ENCODE data around the gene DAZAP1.

GRCh38 chr19:1447504-1447903, 40.1 kb downstream of the DAZAP1 start:
- TF ChIP-seq, protein P1, sequence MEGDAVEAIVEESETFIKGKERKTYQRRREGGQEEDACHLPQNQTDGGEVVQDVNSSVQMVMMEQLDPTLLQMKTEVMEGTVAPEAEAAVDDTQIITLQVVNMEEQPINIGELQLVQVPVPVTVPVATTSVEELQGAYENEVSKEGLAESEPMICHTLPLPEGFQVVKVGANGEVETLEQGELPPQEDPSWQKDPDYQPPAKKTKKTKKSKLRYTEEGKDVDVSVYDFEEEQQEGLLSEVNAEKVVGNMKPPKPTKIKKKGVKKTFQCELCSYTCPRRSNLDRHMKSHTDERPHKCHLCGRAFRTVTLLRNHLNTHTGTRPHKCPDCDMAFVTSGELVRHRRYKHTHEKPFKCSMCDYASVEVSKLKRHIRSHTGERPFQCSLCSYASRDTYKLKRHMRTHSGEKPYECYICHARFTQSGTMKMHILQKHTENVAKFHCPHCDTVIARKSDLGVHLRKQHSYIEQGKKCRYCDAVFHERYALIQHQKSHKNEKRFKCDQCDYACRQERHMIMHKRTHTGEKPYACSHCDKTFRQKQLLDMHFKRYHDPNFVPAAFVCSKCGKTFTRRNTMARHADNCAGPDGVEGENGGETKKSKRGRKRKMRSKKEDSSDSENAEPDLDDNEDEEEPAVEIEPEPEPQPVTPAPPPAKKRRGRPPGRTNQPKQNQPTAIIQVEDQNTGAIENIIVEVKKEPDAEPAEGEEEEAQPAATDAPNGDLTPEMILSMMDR (conservative IDR thresholded peaks at IDR 0.05; ENCODE audit: low read depth, low read length): no peak
- no peak for TF ChIP-seq EZH2phosphoT487 (IDR thresholded peaks at IDR 0.05; ENCODE audit: borderline replicate concordance, low read length)
